ENCODE data around the gene NRBF2. TPM values are rescaled to one million over a fixed set of nuclear protein-coding genes. Genes with fewer than 3 reads are reported as not detected.

Gene NRBF2
- total RNA-seq, 1 donor from 2014 or later: 12.5 TPM

Small RNAs within 50 kb of the gene (small RNA-seq; reads per million reads assigned to genes)
- gene RNU6-543P: not detected

Data from skeletal muscle tissue (tissue), 2 donors.